GM23338 (cell line): ENCODE results near the gene PPIL1. TPM values are rescaled to one million over a fixed set of nuclear protein-coding genes. Genes with fewer than 3 reads are reported as not detected.

Source experiments
- ATAC-seq: fragments of 200-7000 bp; cut with Tn5 transposase; 3 replicates; pipeline ENCODE4 v1.9.1; 2020
- DNase-seq: peaks from one replicate; pipeline ENCODE4 v3.0.0-alpha.2; 2015; ENCODE audit warnings: low spot score
- H2AFZ ChIP-seq: fragments of 200-600 bp; sonication (generic); 2 replicates; pipeline ENCODE4 v1.8.0; 2016; ENCODE audit warnings: antibody characterized with exemption, mild to moderate bottlenecking, moderate library complexity
- H3F3A ChIP-seq: fragments of 200-600 bp; sonication (generic); replicated peaks from 2 replicates; pipeline ENCODE4 v1.8.0; 2017; ENCODE audit warnings: antibody characterized with exemption, mixed run types, low read depth
- H3K27ac ChIP-seq: fragments of 200-600 bp; sonication (generic); 2 replicates; pipeline ENCODE4 v1.6.1; 2016; ENCODE audit warnings: low read depth
- H3K27me3 ChIP-seq: fragments of 200-600 bp; sonication (generic); 2 replicates; pipeline ENCODE4 v1.8.0; 2016; ENCODE audit warnings: mild to moderate bottlenecking, mixed run types, moderate library complexity; ENCODE audit not compliant: insufficient read depth
- H3K36me3 ChIP-seq: fragments of 200-600 bp; sonication (generic); 2 replicates; pipeline ENCODE4 v1.8.0; 2016; ENCODE audit warnings: mild to moderate bottlenecking; ENCODE audit not compliant: insufficient read depth
- H3K4me1 ChIP-seq: fragments of 200-600 bp; sonication (generic); 2 replicates; pipeline ENCODE4 v1.8.0; 2016; ENCODE audit warnings: mild to moderate bottlenecking, moderate library complexity; ENCODE audit not compliant: insufficient read depth
- H3K4me2 ChIP-seq: fragments of 200-600 bp; sonication (generic); 2 replicates; pipeline ENCODE4 v1.7.1; 2017; ENCODE audit warnings: mixed run types
- H3K4me3 ChIP-seq: fragments of 200-600 bp; sonication (generic); 2 replicates; pipeline ENCODE4 v1.6.1; 2016; ENCODE audit warnings: mixed run types
- H3K79me2 ChIP-seq: fragments of 200-600 bp; sonication (generic); replicated peaks from 2 replicates; pipeline ENCODE4 v1.8.0; 2017; ENCODE audit warnings: mild to moderate bottlenecking; ENCODE audit not compliant: insufficient read depth
- H3K9me2 ChIP-seq: fragments of 200-600 bp; sonication (generic); 2 replicates; pipeline ENCODE4 v1.8.0; 2017; ENCODE audit not compliant: insufficient read depth
- H4K20me1 ChIP-seq: fragments of 200-600 bp; sonication (generic); replicated peaks from 2 replicates; pipeline ENCODE4 v1.8.0; 2017; ENCODE audit warnings: mild to moderate bottlenecking; ENCODE audit not compliant: insufficient read depth
- H3K27ac Mint-ChIP-seq: 2 replicates; pipeline ENCODE4 v1.8.0; 2020; ENCODE audit warnings: inconsistent platforms, mild to moderate bottlenecking, moderate library complexity, mixed read lengths
- H3K27me3 Mint-ChIP-seq: 3 replicates; pipeline ENCODE4 v1.8.0; 2022; ENCODE audit warnings: low read depth, mild to moderate bottlenecking, moderate library complexity, mixed read lengths, inconsistent platforms; ENCODE audit not compliant: insufficient read depth, poor library complexity
- H3K36me3 Mint-ChIP-seq: 3 replicates; pipeline ENCODE4 v1.8.0; 2021; ENCODE audit warnings: low read depth, mild to moderate bottlenecking, inconsistent platforms, moderate library complexity, mixed read lengths
- H3K4me1 Mint-ChIP-seq: 3 replicates; pipeline ENCODE4 v1.8.0; 2020; ENCODE audit warnings: mild to moderate bottlenecking, inconsistent platforms, mixed read lengths
- H3K4me3 Mint-ChIP-seq: 3 replicates; pipeline ENCODE4 v1.8.0; 2021; ENCODE audit warnings: moderate library complexity, mild to moderate bottlenecking, inconsistent platforms, mixed read lengths
- H3K9me3 Mint-ChIP-seq: 3 replicates; pipeline ENCODE4 v1.8.0; 2020; ENCODE audit warnings: moderate library complexity, mild to moderate bottlenecking, inconsistent platforms, mixed read lengths
- CREB1 ChIP-seq: fragments of 250-450 bp; sonication (Bioruptor Pico); IDR thresholded peaks from 2 replicates; pipeline ENCODE4 v1.5.0; 2020; ENCODE audit warnings: low read depth, mild to moderate bottlenecking, moderate library complexity
- EZH2 ChIP-seq: fragments of 200-600 bp; sonication (generic); IDR thresholded peaks from one replicate; pipeline ENCODE4 v1.8.0; 2017; ENCODE audit warnings: antibody characterized with exemption, mild to moderate bottlenecking, low read depth; ENCODE audit not compliant: unreplicated experiment
- EZH2phosphoT487 ChIP-seq: fragments of 200-600 bp; sonication (generic); IDR thresholded peaks from one replicate; pipeline ENCODE4 v1.8.1; 2018; ENCODE audit warnings: antibody characterized with exemption; ENCODE audit not compliant: unreplicated experiment
- JUNB ChIP-seq: IDR thresholded peaks from one replicate; pipeline ENCODE4 v1.6.1; 2016; ENCODE audit warnings: antibody characterized with exemption; ENCODE audit not compliant: unreplicated experiment
- NANOG ChIP-seq: IDR thresholded peaks from 2 replicates; pipeline ENCODE4 v1.6.1; 2016; ENCODE audit warnings: antibody characterized with exemption, borderline replicate concordance
- POLR2AphosphoS5 ChIP-seq: IDR thresholded peaks from 2 replicates; pipeline ENCODE4 v1.6.1; 2016; ENCODE audit warnings: antibody characterized with exemption, low read depth
- STAT1 ChIP-seq: IDR thresholded peaks from one replicate; pipeline ENCODE4 v1.6.1; 2016; ENCODE audit warnings: antibody characterized with exemption; ENCODE audit not compliant: unreplicated experiment
- ZNF114 ChIP-seq: fragments of 250-450 bp; sonication (Bioruptor Pico); IDR thresholded peaks from 2 replicates; pipeline ENCODE4 v1.5.0; 2020; ENCODE audit warnings: mild to moderate bottlenecking, moderate library complexity
- ZNF331 ChIP-seq: fragments of 250-450 bp; sonication (Bioruptor Pico); IDR thresholded peaks from 2 replicates; pipeline ENCODE4 v1.5.0; 2020; ENCODE audit warnings: low read depth, mild to moderate bottlenecking, moderate library complexity
- polyA plus RNA-seq: library from polyadenylated mRNA; unstranded; fragments of >200 nt; fragmentation: Nextera tagmentation; extraction: Ambion mirVana; gene quantifications from 2 replicates; pipeline ENCODE4 v1.2.1, GENCODE V29; 2016
- total RNA-seq: library from RNA; depleted of rRNA; stranded (reverse); fragments of >200 nt; shearing (Covaris generic); gene quantifications from 2 replicates; pipeline ENCODE4 v1.2.3, GENCODE V29; 2014
- TF ChIP-seq, protein P1 (sequence below): IDR thresholded peaks from one replicate; pipeline ENCODE4 v1.6.1; 2018; ENCODE audit warnings: antibody characterized with exemption; ENCODE audit not compliant: unreplicated experiment
- TF ChIP-seq, protein P2 (sequence below), 2 experiments: fragments of 200-600 bp in 1 of 2; sonication (generic) in 1 of 2; conservative IDR thresholded peaks; 2 replicates each; pipeline versions ENCODE4 v1.5.1 to v1.6.1; 2016 to 2017; ENCODE audit warnings: antibody characterized with exemption in 2 of 2, low read depth in 2 of 2, mild to moderate bottlenecking in 2 of 2, moderate library complexity in 1 of 2
- TF ChIP-seq, protein P3 (sequence below): fragments of 250-450 bp; sonication (Bioruptor Pico); IDR thresholded peaks from 2 replicates; pipeline ENCODE4 v1.5.0; 2020; ENCODE audit warnings: mild to moderate bottlenecking, moderate library complexity
- TF ChIP-seq, protein P4 (sequence below): IDR thresholded peaks from 2 replicates; pipeline ENCODE4 v1.6.1; 2016; ENCODE audit warnings: antibody characterized with exemption

PPIL1 gene
- total and polyA plus RNA-seq, 2 experiments from 2014 or later = 57.3 to 79.4 TPM

DNA sequence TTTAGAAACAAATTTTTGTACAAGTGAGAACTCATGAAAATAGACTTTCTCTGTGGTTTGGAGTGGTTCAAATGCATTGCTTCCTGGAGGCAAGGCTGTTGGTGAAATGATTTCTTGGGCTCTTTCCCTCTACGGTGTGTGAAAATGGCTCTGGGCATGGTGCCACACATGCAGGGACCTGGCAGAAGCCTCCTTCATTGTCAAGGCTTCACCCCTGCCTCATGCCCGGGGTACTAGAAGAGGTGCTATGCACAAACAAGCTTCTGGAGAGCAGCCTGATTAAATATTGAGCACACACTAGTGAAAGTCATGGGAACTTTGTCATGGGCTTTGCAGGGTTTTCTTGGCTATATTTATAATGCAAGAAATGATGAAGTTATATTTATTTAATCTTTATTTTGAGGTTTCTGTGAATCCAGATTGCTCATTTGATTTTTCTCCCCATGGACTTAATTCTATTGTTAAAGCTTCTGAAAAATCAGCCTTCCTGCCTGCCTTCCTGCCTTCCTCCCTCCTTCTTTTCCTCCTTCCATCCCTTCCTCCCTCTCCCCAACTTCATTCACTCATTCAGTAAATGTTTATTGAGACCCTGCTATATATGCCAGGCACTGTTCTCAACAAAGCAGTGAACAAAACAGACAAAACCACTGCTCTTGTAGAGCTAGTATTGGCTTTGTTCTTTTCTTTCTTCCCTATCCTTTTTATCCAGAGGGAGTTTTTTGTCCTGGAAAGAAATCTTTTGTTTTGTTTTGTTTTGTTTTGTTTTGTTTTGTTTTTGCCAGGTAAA, 32.1 kb upstream of the PPIL1 start:
- H3K27me3 Mint-ChIP-seq = no peaks in the 10 kb centered on the region
- ATAC-seq (no peak), DNase-seq (no peak)
- no peak overlapping the region for H3K27ac ChIP-seq
- no peaks in the 10 kb centered on the region; the same call in 1 of the 2 replicates for H3K36me3 ChIP-seq
- no peaks in the 10 kb centered on the region for H4K20me1 ChIP-seq
- H3K4me1 Mint-ChIP-seq = no peaks in the 10 kb centered on the region; the same call in 2 of the 3 replicates
- H3K79me2 ChIP-seq = no peaks in the 10 kb centered on the region
- H2AFZ ChIP-seq = no peak overlapping the region
- H3F3A ChIP-seq = no peaks in the 10 kb centered on the region
- H3K4me3 ChIP-seq = no peak overlapping the region
- TF ChIP-seq POLR2AphosphoS5 = no peak
- no peak for TF ChIP-seq JUNB
- TF ChIP-seq CREB1 (CRISPR knock-in tag) = no peak
- TF ChIP-seq, protein P1, sequence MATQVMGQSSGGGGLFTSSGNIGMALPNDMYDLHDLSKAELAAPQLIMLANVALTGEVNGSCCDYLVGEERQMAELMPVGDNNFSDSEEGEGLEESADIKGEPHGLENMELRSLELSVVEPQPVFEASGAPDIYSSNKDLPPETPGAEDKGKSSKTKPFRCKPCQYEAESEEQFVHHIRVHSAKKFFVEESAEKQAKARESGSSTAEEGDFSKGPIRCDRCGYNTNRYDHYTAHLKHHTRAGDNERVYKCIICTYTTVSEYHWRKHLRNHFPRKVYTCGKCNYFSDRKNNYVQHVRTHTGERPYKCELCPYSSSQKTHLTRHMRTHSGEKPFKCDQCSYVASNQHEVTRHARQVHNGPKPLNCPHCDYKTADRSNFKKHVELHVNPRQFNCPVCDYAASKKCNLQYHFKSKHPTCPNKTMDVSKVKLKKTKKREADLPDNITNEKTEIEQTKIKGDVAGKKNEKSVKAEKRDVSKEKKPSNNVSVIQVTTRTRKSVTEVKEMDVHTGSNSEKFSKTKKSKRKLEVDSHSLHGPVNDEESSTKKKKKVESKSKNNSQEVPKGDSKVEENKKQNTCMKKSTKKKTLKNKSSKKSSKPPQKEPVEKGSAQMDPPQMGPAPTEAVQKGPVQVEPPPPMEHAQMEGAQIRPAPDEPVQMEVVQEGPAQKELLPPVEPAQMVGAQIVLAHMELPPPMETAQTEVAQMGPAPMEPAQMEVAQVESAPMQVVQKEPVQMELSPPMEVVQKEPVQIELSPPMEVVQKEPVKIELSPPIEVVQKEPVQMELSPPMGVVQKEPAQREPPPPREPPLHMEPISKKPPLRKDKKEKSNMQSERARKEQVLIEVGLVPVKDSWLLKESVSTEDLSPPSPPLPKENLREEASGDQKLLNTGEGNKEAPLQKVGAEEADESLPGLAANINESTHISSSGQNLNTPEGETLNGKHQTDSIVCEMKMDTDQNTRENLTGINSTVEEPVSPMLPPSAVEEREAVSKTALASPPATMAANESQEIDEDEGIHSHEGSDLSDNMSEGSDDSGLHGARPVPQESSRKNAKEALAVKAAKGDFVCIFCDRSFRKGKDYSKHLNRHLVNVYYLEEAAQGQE = no peak
- TF ChIP-seq, protein P2, sequence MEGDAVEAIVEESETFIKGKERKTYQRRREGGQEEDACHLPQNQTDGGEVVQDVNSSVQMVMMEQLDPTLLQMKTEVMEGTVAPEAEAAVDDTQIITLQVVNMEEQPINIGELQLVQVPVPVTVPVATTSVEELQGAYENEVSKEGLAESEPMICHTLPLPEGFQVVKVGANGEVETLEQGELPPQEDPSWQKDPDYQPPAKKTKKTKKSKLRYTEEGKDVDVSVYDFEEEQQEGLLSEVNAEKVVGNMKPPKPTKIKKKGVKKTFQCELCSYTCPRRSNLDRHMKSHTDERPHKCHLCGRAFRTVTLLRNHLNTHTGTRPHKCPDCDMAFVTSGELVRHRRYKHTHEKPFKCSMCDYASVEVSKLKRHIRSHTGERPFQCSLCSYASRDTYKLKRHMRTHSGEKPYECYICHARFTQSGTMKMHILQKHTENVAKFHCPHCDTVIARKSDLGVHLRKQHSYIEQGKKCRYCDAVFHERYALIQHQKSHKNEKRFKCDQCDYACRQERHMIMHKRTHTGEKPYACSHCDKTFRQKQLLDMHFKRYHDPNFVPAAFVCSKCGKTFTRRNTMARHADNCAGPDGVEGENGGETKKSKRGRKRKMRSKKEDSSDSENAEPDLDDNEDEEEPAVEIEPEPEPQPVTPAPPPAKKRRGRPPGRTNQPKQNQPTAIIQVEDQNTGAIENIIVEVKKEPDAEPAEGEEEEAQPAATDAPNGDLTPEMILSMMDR (conservative IDR thresholded peaks at IDR 0.05; ENCODE audit: low read depth in 2 of 2) = no peak
- TF ChIP-seq, protein P3, sequence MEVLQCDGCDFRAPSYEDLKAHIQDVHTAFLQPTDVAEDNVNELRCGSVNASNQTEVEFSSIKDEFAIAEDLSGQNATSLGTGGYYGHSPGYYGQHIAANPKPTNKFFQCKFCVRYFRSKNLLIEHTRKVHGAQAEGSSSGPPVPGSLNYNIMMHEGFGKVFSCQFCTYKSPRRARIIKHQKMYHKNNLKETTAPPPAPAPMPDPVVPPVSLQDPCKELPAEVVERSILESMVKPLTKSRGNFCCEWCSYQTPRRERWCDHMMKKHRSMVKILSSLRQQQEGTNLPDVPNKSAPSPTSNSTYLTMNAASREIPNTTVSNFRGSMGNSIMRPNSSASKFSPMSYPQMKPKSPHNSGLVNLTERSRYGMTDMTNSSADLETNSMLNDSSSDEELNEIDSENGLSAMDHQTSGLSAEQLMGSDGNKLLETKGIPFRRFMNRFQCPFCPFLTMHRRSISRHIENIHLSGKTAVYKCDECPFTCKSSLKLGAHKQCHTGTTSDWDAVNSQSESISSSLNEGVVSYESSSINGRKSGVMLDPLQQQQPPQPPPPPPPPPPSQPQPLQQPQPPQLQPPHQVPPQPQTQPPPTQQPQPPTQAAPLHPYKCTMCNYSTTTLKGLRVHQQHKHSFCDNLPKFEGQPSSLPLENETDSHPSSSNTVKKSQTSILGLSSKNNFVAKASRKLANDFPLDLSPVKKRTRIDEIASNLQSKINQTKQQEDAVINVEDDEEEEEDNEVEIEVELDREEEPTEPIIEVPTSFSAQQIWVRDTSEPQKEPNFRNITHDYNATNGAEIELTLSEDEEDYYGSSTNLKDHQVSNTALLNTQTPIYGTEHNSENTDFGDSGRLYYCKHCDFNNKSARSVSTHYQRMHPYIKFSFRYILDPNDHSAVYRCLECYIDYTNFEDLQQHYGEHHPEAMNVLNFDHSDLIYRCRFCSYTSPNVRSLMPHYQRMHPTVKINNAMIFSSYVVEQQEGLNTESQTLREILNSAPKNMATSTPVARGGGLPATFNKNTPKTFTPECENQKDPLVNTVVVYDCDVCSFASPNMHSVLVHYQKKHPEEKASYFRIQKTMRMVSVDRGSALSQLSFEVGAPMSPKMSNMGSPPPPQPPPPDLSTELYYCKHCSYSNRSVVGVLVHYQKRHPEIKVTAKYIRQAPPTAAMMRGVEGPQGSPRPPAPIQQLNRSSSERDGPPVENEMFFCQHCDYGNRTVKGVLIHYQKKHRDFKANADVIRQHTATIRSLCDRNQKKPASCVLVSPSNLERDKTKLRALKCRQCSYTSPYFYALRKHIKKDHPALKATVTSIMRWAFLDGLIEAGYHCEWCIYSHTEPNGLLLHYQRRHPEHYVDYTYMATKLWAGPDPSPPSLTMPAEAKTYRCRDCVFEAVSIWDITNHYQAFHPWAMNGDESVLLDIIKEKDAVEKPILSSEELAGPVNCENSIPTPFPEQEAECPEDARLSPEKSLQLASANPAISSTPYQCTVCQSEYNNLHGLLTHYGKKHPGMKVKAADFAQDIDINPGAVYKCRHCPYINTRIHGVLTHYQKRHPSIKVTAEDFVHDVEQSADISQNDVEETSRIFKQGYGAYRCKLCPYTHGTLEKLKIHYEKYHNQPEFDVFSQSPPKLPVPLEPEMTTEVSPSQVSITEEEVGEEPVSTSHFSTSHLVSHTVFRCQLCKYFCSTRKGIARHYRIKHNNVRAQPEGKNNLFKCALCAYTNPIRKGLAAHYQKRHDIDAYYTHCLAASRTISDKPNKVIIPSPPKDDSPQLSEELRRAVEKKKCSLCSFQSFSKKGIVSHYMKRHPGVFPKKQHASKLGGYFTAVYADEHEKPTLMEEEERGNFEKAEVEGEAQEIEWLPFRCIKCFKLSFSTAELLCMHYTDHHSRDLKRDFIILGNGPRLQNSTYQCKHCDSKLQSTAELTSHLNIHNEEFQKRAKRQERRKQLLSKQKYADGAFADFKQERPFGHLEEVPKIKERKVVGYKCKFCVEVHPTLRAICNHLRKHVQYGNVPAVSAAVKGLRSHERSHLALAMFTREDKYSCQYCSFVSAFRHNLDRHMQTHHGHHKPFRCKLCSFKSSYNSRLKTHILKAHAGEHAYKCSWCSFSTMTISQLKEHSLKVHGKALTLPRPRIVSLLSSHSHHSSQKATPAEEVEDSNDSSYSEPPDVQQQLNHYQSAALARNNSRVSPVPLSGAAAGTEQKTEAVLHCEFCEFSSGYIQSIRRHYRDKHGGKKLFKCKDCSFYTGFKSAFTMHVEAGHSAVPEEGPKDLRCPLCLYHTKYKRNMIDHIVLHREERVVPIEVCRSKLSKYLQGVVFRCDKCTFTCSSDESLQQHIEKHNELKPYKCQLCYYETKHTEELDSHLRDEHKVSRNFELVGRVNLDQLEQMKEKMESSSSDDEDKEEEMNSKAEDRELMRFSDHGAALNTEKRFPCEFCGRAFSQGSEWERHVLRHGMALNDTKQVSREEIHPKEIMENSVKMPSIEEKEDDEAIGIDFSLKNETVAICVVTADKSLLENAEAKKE (CRISPR knock-in tag) = no peak
- TF ChIP-seq ZNF331 (CRISPR knock-in tag) = no peak
- TF ChIP-seq ZNF114 (CRISPR knock-in tag) = no peak
- TF ChIP-seq EZH2 = no peak
- TF ChIP-seq EZH2phosphoT487 = no peak
- no peak for TF ChIP-seq STAT1
- TF ChIP-seq, protein P4, sequence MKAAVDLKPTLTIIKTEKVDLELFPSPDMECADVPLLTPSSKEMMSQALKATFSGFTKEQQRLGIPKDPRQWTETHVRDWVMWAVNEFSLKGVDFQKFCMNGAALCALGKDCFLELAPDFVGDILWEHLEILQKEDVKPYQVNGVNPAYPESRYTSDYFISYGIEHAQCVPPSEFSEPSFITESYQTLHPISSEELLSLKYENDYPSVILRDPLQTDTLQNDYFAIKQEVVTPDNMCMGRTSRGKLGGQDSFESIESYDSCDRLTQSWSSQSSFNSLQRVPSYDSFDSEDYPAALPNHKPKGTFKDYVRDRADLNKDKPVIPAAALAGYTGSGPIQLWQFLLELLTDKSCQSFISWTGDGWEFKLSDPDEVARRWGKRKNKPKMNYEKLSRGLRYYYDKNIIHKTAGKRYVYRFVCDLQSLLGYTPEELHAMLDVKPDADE = no peak
- no peak for TF ChIP-seq NANOG
- H3K27ac Mint-ChIP-seq = no peak overlapping the region
- H3K4me3 Mint-ChIP-seq = no peak overlapping the region
- H3K4me2 ChIP-seq = no peak overlapping the region
- H3K36me3 Mint-ChIP-seq = no peaks in the 10 kb centered on the region
- H3K9me2 ChIP-seq = no peaks in the 10 kb centered on the region
- no peaks in the 10 kb centered on the region for H3K4me1 ChIP-seq
- no peaks in the 10 kb centered on the region for H3K9me3 Mint-ChIP-seq
- H3K27me3 ChIP-seq = no peaks in the 10 kb centered on the region
